ENCODE data around the gene MBD6. TPM values are rescaled to one million over a fixed set of nuclear protein-coding genes. Genes with fewer than 3 reads are reported as not detected.
"Not testable (repeated sequence)": the region's sequence is repeated elsewhere in the genome, so short reads cannot be mapped to it uniquely, and the experiment has no call there.

Gene MBD6
- total and polyA plus RNA-seq, 4 experiments from 2014 or later, result 0.16 to 103 (median 50.0) TPM

- H3K36me3 ChIP-seq (ENCODE audit: insufficient read depth, low read length), result peaks cover 52% of the 10 kb centered on the region
- H3K27ac ChIP-seq (ENCODE audit: low read depth, low read length), result no peak overlapping the region
- H3K4me3 Mint-ChIP-seq, result no peak overlapping the region
- H3K9me3 Mint-ChIP-seq, result no peaks in the 10 kb centered on the region
- H3K9me3 ChIP-seq (ENCODE audit: control insufficient read depth in 1 of 2, low read length in 2 of 2), result no peaks in the 10 kb centered on the region
- H3K27me3 Mint-ChIP-seq, result no peaks in the 10 kb centered on the region
- H3K4me1 Mint-ChIP-seq, result peaks cover 0 to 11% (median 9%) of the 10 kb centered on the region in 4 donors
- POLR2A ChIA-PET (ENCODE audit: partially characterized antibody), result interaction anchor here (1.1 to 1.6 kb wide), 4 partner anchors 17 to 31 kb away, joined by 3 to 4 read pairs (median 3); partner anchors contain the start of gene ARHGAP9
- H3K27ac Mint-ChIP-seq, result peak overlapping the region in 6 of 7 donors; percentile 16 to 55 (median 41)
- H3K27me3 ChIP-seq (ENCODE audit: insufficient read depth, low read length), result no peaks in the 10 kb centered on the region
- H3K4me1 ChIP-seq (ENCODE audit: insufficient read depth, low read length), result no peaks in the 10 kb centered on the region
- no peak overlapping the region for H3K4me3 ChIP-seq (ENCODE audit: low read length in 2 of 2)
- CTCF ChIA-PET (ENCODE audit: partially characterized antibody), result interaction anchor here (0.7 to 1.3 kb wide), 4 partner anchors 18 to 267 kb away, joined by 3 to 4 read pairs (median 3); partner anchors contain the start of gene ARHGAP9
- peaks cover 49 to 57% of the 10 kb centered on the region in 2 donors for H3K36me3 Mint-ChIP-seq
- DNase-seq, result no peak
- intact Hi-C loops (cut with micrococcal nuclease), result no loop called here
These were observed 25.1 kb upstream of the MBD6 start for GRCh38 chr12:57497223-57498131.

- no peaks in the 10 kb centered on the region for H3K9me3 ChIP-seq (ENCODE audit: control insufficient read depth in 1 of 2, low read length in 2 of 2)
- peaks cover 48% of the 10 kb centered on the region for H3K36me3 ChIP-seq (ENCODE audit: insufficient read depth, low read length)
- peaks cover 0 to 9% (median 7%) of the 10 kb centered on the region in 4 donors for H3K4me1 Mint-ChIP-seq
- no peak overlapping the region for H3K4me3 ChIP-seq (ENCODE audit: low read length in 2 of 2)
- H3K27me3 Mint-ChIP-seq, result no peaks in the 10 kb centered on the region
- no peak overlapping the region for H3K27ac ChIP-seq (ENCODE audit: low read depth, low read length)
- peak overlapping the region in 2 of 7 donors; percentile 35 to 76 for H3K27ac Mint-ChIP-seq
- H3K36me3 Mint-ChIP-seq, result peaks cover 47 to 56% of the 10 kb centered on the region in 2 donors
- DNase-seq, result no peak
- no peak overlapping the region for H3K4me3 Mint-ChIP-seq
- POLR2A ChIA-PET (ENCODE audit: partially characterized antibody), result interaction anchor here (1.1 to 1.4 kb wide), 2 partner anchors 18 to 21 kb away, joined by 3 read pairs; partner anchors contain the start of gene ARHGAP9
- no peaks in the 10 kb centered on the region for H3K4me1 ChIP-seq (ENCODE audit: insufficient read depth, low read length)
- CTCF ChIA-PET (ENCODE audit: partially characterized antibody), result no interaction called here
- no peaks in the 10 kb centered on the region for H3K9me3 Mint-ChIP-seq
- H3K27me3 ChIP-seq (ENCODE audit: insufficient read depth, low read length), result no peaks in the 10 kb centered on the region
- intact Hi-C loops (cut with micrococcal nuclease), result no loop called here
These were observed 24.5 kb upstream of the MBD6 start for GRCh38 chr12:57498132-57498502.

- H3K4me3 ChIP-seq (ENCODE audit: low read length in 2 of 2), result no peak overlapping the region
- no peaks in the 10 kb centered on the region for H3K27me3 ChIP-seq (ENCODE audit: insufficient read depth, low read length)
- no peaks in the 10 kb centered on the region for H3K27me3 Mint-ChIP-seq
- H3K9me3 ChIP-seq (ENCODE audit: control insufficient read depth in 1 of 2, low read length in 2 of 2), result no peaks in the 10 kb centered on the region
- peak overlapping the region in 6 of 7 donors; percentile 16 to 76 (median 40) for H3K27ac Mint-ChIP-seq
- H3K36me3 ChIP-seq (ENCODE audit: insufficient read depth, low read length), result peaks cover 48% of the 10 kb centered on the region
- no peaks in the 10 kb centered on the region for H3K9me3 Mint-ChIP-seq
- intact Hi-C loops (cut with micrococcal nuclease), result no loop called here
- ChIA-PET CTCF (ENCODE audit: partially characterized antibody) (no interaction called here), POLR2A (ENCODE audit: partially characterized antibody) (no interaction called here)
- H3K27ac ChIP-seq (ENCODE audit: low read depth, low read length), result no peak overlapping the region
- H3K4me1 ChIP-seq (ENCODE audit: insufficient read depth, low read length), result no peaks in the 10 kb centered on the region
- no peak overlapping the region for H3K4me3 Mint-ChIP-seq
- peaks cover 47 to 60% of the 10 kb centered on the region in 2 donors for H3K36me3 Mint-ChIP-seq
- peaks cover 0 to 9% (median 7%) of the 10 kb centered on the region in 4 donors for H3K4me1 Mint-ChIP-seq
- DNase-seq, result no peak
These were observed 24.1 kb upstream of the MBD6 start for GRCh38 chr12:57498571-57498970.

- no peaks in the 10 kb centered on the region for H3K4me1 ChIP-seq (ENCODE audit: insufficient read depth, low read length)
- no peak overlapping the region for H3K27ac ChIP-seq (ENCODE audit: low read depth, low read length)
- ChIA-PET CTCF (ENCODE audit: partially characterized antibody) (interaction anchor here (0.9 kb wide), 1 partner anchor 16 kb away, joined by 3 read pairs; no protein-coding TSS in a partner anchor), POLR2A (ENCODE audit: partially characterized antibody) (interaction anchor here (1.3 to 1.5 kb wide), 2 partner anchors 21 to 23 kb away, joined by 3 to 8 read pairs; partner anchors contain the start of gene ARHGAP9)
- no peaks in the 10 kb centered on the region for H3K9me3 Mint-ChIP-seq
- peaks cover 0 to 9% (median 7%) of the 10 kb centered on the region in 4 donors for H3K4me1 Mint-ChIP-seq
- H3K4me3 Mint-ChIP-seq, result no peak overlapping the region
- DNase-seq, result no peak
- no peaks in the 10 kb centered on the region for H3K27me3 ChIP-seq (ENCODE audit: insufficient read depth, low read length)
- no peaks in the 10 kb centered on the region for H3K9me3 ChIP-seq (ENCODE audit: control insufficient read depth in 1 of 2, low read length in 2 of 2)
- H3K4me3 ChIP-seq (ENCODE audit: low read length in 2 of 2), result no peak overlapping the region
- peaks cover 59% of the 10 kb centered on the region for H3K36me3 ChIP-seq (ENCODE audit: insufficient read depth, low read length)
- H3K27me3 Mint-ChIP-seq, result no peaks in the 10 kb centered on the region
- intact Hi-C loops (cut with micrococcal nuclease), result no loop called here
- H3K36me3 Mint-ChIP-seq, result peaks cover 55 to 72% of the 10 kb centered on the region in 2 donors
- no peak overlapping the region for H3K27ac Mint-ChIP-seq
These were observed 22.4 kb upstream of the MBD6 start for GRCh38 chr12:57500213-57500612.

GRCh38 chr12:57502311-57502969, 20.2 kb upstream of the MBD6 start:
- H3K27me3 Mint-ChIP-seq; H3K27me3 ChIP-seq (ENCODE audit: insufficient read depth, low read length); DNase-seq; H3K9me3 Mint-ChIP-seq; H3K4me3 ChIP-seq (ENCODE audit: low read length in 2 of 2); H3K4me1 Mint-ChIP-seq; H3K27ac ChIP-seq (ENCODE audit: low read depth, low read length); H3K4me3 Mint-ChIP-seq; H3K9me3 ChIP-seq (ENCODE audit: control insufficient read depth in 1 of 2, low read length in 2 of 2); H3K4me1 ChIP-seq (ENCODE audit: insufficient read depth, low read length); intact Hi-C loops (cut with micrococcal nuclease): not testable (repeated sequence)
- H3K36me3 ChIP-seq (ENCODE audit: insufficient read depth, low read length), result peaks cover 61% of the 10 kb centered on the region
- peaks cover 46 to 70% of the 10 kb centered on the region in 2 donors for H3K36me3 Mint-ChIP-seq
- ChIA-PET CTCF (ENCODE audit: partially characterized antibody) (interaction anchor here (1.0 to 1.4 kb wide), 3 partner anchors 10 to 47 kb away, joined by 3 to 4 read pairs (median 3); partner anchors contain the start of gene INHBE), POLR2A (ENCODE audit: partially characterized antibody) (interaction anchor here (1.6 kb wide), 1 partner anchor 22 kb away, joined by 4 read pairs; the partner anchor contains the start of gene ARHGAP9)
- peak overlapping the region in 4 of 7 donors; percentile 5 to 78 (median 44) for H3K27ac Mint-ChIP-seq

- POLR2A ChIA-PET (ENCODE audit: partially characterized antibody), result not testable (repeated sequence)
These were observed 16.1 kb upstream of the MBD6 start for GRCh38 chr12:57506541-57506940.

GRCh38 chr12:57507796-57508195, 14.8 kb upstream of the MBD6 start:
- POLR2A ChIA-PET (ENCODE audit: partially characterized antibody); CTCF ChIA-PET (ENCODE audit: partially characterized antibody); H3K27me3 ChIP-seq (ENCODE audit: insufficient read depth, low read length); H3K4me1 ChIP-seq (ENCODE audit: insufficient read depth, low read length); H3K27ac ChIP-seq (ENCODE audit: low read depth, low read length); DNase-seq; H3K4me3 Mint-ChIP-seq; H3K9me3 ChIP-seq (ENCODE audit: control insufficient read depth in 1 of 2, low read length in 2 of 2); H3K4me3 ChIP-seq (ENCODE audit: low read length in 2 of 2); H3K9me3 Mint-ChIP-seq; H3K27me3 Mint-ChIP-seq; H3K4me1 Mint-ChIP-seq; H3K27ac Mint-ChIP-seq; intact Hi-C loops (cut with micrococcal nuclease): not testable (repeated sequence)
- H3K36me3 ChIP-seq (ENCODE audit: insufficient read depth, low read length), result peaks cover 49% of the 10 kb centered on the region
- peaks cover 29 to 61% of the 10 kb centered on the region in 2 donors for H3K36me3 Mint-ChIP-seq

More at GRCh38 chr12:57506541-57506940, 16.1 kb upstream of the MBD6 start:
- H3K4me1 ChIP-seq (ENCODE audit: insufficient read depth, low read length); H3K27me3 Mint-ChIP-seq; DNase-seq; H3K9me3 ChIP-seq (ENCODE audit: control insufficient read depth in 1 of 2, low read length in 2 of 2); H3K27ac ChIP-seq (ENCODE audit: low read depth, low read length); CTCF ChIA-PET (ENCODE audit: partially characterized antibody); H3K27me3 ChIP-seq (ENCODE audit: insufficient read depth, low read length); H3K9me3 Mint-ChIP-seq; H3K4me3 ChIP-seq (ENCODE audit: low read length in 2 of 2); H3K27ac Mint-ChIP-seq; H3K4me3 Mint-ChIP-seq; H3K4me1 Mint-ChIP-seq; intact Hi-C loops (cut with micrococcal nuclease): not testable (repeated sequence)
- H3K36me3 Mint-ChIP-seq, result peaks cover 23 to 57% of the 10 kb centered on the region in 2 donors
- peaks cover 45% of the 10 kb centered on the region for H3K36me3 ChIP-seq (ENCODE audit: insufficient read depth, low read length)
